SK-N-SH (cell line): Measurements from ENCODE around the gene FOSB.

Source experiments
- EZH2phosphoT487 ChIP-seq: fragments of 200-600 bp; sonication (generic); IDR thresholded peaks from 2 replicates; pipeline ENCODE4 v1.6.1; 2017; ENCODE audit warnings: low read depth, mixed run types, mild to moderate bottlenecking, antibody characterized with exemption, moderate library complexity, borderline replicate concordance
- GATA2 ChIP-seq: sonication (generic); formaldehyde crosslinking; IDR thresholded peaks from 2 replicates; pipeline ENCODE4 v1.5.0; 2020; ENCODE audit warnings: mild to moderate bottlenecking, missing genetic modification reagents
- JUND ChIP-seq: IDR thresholded peaks from 2 replicates; pipeline ENCODE4 v1.4.0; 2012
- POLR2AphosphoS5 ChIP-seq: IDR thresholded peaks from 2 replicates; pipeline ENCODE4 v1.6.1; 2012; ENCODE audit warnings: low read depth, low read length
- TF ChIP-seq, protein P1 (sequence below): IDR thresholded peaks from 2 replicates; pipeline ENCODE4; 2012
- TF ChIP-seq, protein P2 (sequence below): fragments of 200-600 bp; sonication (generic); IDR thresholded peaks from 2 replicates; pipeline ENCODE4 v1.6.1; 2017; ENCODE audit warnings: antibody characterized with exemption, mild to moderate bottlenecking, moderate library complexity
- TF ChIP-seq, protein P3 (sequence below): fragments of 150-350 bp; IDR thresholded peaks from 2 replicates; pipeline ENCODE4 v1.6.1; 2017; ENCODE audit warnings: antibody characterized with exemption, low read length, low read depth, borderline replicate concordance

DNA sequence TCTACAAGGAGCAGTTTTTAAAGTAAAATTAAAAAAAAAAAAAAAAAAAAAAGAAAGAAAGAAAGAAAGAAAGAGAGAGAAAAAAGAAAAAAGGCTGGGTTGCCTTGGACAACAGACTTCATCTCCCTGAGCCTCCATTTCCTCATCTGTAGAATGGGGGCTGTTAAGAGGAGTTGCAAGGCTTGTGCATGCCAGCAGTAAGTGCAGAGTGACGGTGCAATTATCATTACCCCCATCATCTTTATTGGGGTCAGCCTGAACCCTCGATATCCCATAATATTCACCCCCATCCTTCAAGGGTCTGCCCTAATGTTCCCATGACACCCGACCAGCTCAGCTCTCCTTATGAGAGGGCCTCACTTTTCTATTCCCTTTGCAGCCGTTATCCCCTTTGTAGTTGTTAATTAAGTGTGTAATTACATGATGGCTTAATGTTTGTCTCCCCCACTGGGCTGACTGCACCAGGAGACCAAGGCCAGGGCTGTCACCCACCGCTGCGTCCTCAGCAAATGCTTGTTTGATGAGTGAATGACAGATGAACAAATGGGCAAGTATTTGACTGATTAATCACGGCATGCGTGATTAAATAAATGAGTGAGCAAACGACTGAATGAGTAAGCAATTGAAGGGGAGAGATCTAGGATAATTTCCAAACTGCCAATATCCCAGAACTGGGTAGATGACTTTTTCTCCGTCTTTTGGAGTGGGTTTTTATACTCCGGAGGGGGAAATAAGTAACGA is 10.1 kb downstream of the FOSB start:
- TF ChIP-seq POLR2AphosphoS5 (no peak), JUND (no peak), EZH2phosphoT487 (no peak), GATA2 (no peak)
- TF ChIP-seq, protein P1, sequence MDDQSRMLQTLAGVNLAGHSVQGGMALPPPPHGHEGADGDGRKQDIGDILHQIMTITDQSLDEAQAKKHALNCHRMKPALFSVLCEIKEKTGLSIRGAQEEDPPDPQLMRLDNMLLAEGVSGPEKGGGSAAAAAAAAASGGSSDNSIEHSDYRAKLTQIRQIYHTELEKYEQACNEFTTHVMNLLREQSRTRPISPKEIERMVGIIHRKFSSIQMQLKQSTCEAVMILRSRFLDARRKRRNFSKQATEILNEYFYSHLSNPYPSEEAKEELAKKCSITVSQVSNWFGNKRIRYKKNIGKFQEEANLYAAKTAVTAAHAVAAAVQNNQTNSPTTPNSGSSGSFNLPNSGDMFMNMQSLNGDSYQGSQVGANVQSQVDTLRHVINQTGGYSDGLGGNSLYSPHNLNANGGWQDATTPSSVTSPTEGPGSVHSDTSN = peak; percentile 23; the same call in 1 of the 2 replicates
- TF ChIP-seq, protein P2, sequence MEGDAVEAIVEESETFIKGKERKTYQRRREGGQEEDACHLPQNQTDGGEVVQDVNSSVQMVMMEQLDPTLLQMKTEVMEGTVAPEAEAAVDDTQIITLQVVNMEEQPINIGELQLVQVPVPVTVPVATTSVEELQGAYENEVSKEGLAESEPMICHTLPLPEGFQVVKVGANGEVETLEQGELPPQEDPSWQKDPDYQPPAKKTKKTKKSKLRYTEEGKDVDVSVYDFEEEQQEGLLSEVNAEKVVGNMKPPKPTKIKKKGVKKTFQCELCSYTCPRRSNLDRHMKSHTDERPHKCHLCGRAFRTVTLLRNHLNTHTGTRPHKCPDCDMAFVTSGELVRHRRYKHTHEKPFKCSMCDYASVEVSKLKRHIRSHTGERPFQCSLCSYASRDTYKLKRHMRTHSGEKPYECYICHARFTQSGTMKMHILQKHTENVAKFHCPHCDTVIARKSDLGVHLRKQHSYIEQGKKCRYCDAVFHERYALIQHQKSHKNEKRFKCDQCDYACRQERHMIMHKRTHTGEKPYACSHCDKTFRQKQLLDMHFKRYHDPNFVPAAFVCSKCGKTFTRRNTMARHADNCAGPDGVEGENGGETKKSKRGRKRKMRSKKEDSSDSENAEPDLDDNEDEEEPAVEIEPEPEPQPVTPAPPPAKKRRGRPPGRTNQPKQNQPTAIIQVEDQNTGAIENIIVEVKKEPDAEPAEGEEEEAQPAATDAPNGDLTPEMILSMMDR = no peak
- TF ChIP-seq, protein P3, sequence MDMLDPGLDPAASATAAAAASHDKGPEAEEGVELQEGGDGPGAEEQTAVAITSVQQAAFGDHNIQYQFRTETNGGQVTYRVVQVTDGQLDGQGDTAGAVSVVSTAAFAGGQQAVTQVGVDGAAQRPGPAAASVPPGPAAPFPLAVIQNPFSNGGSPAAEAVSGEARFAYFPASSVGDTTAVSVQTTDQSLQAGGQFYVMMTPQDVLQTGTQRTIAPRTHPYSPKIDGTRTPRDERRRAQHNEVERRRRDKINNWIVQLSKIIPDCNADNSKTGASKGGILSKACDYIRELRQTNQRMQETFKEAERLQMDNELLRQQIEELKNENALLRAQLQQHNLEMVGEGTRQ = no peak
